HG03442 (cell line): Measurements from ENCODE around the gene ATF7.
"Not testable (repeated sequence)": the region's sequence is repeated elsewhere in the genome, so short reads cannot be mapped to it uniquely, and the experiment has no call there.

Experiments
- ATAC-seq: cut with Tn5 transposase; IDR thresholded peaks from one replicate; pipeline ENCODE4 v1.9.1; 2021; ENCODE audit warnings: mild to moderate bottlenecking, moderate library complexity; ENCODE audit not compliant: unreplicated experiment

The ATF7 gene

DNA sequence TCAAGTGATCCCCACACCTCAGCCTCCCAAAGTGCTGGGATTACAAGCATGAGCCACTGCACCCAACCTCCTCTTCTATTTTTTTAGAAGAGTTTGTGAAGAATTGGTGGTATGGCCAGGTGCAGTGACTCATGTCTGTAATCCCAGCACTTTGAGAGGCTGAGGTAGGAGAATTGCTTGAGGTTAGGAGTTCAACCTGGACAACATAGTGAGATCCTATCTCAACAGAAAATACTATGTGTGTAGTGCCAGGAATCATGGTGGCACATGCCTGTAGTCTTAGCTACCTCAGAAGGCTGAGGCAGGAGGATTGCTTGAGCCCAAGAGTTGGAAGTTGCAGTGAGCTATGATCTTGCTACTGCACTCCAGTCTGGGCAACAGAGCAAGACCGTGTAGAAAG is 5.5 kb upstream of the ATF7 start:
- ATAC-seq = no peak

DNA sequence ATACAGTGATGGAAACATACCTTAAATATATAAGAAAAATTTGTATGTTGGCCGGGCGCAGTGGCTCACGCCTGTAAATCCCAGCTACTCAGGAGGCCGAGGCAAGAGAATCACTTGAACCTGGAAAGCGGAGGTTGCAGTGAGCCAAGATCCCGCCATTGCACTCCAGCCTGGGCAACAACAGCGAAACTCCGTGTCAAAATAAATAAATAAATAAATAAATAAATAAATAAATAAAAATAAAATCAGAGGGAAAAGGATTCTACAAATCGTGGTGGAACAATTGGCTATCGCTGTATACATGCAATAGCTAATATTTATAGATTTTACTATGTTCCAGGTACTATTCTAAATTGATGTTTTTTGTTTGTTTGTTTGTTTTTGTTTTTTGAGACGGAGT is 1.7 kb upstream of the ATF7 start:
- no peak for ATAC-seq

DNA sequence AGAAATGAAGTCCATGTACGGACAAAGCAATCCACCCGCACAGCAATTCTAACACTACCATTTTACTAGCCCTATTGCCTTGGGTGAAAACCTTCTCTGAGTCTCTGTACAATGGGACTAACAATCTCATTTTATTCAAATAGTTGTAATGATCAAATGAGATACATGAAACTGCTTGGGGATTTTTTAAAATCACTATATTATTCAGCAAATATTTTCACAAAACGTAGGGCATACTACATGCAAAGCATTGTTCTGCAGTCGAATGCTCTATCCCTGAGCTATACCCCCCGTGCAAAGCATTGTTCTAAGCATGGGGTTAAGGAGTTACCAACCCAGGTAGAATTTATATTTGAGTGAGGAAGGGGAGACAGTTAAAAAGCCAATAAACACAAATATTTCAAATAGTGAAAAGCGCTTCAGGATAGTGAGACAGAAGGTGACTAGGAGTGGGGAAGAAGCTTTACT is 554 bp upstream of the ATF7 start:
- peak; percentile 1 for ATAC-seq

DNA sequence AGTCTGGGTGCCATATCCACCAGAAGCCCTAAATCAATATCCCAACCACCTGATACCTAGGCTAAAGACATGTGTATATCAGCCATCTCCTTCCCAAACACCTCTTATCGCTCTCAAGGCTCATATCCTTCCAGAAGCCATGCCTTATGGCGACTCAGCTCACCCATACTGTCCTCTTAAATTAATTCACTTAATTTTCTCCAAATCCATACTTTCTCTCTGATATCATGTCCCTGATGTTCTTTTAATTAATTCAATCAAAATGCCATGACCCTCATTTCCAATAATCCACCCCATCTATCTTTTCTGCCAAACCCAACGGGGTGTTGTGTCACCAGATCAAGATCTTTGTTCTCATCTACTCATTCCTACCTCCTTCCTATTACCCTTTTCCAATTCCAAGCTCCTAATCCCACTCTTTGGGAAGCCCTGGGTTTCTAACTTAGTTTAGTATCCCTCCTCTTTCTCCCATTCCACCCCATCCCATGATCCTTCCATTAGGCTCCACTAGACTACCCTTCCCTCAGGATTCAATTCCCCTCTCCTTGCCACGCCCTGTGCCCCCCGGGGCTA is 723 bp downstream of the ATF7 start:
- no peak for ATAC-seq

DNA sequence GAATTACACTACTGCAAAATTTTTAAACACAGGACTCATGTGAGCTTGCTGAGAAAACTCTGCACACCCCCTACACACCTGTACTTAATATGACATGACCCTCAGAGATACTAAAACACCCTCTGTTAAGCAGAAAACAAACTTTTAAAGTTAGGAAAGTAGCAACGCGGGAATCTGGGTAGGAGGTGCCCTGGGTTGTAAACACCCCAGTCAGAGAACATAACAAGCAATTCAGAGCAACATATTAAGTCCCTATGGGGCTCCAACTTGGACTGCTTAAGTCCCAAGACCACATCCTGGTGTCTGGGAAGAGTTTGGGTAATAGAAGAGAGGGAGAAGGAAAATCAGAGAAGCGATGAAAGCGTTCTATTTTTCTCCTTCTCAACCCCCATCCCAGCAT is 1.2 kb downstream of the ATF7 start:
- no peak for ATAC-seq

DNA sequence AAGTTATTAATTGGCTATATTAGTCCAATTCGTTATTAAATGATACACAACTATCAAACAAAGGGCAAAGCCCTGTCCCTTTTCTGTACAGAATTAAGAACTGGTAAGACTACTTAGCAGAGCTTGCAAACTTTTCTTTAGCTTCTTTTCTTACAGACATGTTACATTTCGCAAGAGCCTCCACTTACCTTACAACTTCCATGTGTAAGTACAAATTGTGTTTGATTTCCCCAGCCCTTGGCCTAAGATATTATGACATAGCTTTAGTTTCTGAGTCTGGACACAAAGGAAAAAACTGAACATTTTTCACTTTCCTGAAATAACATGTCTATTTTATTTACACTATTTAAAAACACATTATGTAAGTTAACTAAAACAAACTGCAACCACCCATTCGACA is 1.7 kb downstream of the ATF7 start:
- no peak for ATAC-seq

DNA sequence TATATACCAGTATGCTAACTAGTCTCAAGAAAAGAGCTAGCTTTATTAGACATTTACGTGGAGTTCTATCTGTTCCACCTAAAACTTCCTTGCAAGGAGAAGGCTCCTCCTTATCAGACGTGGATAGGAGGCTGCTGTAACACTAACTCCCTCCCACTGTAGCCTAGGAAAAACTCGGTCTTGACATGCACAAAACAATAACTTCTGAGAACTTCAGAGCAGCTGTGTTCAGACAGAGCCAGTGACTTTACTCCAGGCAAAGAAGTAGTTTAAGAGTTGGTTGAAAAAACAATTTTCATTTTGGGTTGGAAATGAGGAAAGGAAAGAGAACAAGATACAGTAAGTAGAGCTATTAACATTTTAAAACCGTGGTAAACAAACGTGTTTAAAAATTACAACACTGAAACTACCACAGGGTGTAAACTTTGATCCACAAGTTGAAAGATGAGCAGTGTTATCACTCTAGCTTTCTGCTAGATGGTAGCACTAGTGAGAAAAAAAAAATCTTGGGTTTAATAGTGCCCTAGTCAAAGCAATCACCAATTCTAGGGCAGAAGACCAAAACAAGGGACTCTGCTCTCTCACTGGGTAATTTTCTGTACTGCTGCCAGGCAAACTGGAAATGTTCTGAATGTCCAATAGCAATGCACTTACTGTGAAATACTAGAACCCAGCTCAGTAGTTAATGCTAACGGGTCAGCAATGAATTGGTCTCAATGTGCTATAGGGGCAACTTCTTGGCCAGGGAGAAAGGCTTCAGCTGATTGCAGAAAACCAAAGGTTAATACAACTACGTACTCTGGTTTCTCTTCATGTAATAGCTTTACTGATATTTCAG is 2.4 kb downstream of the ATF7 start:
- no peak for ATAC-seq

DNA sequence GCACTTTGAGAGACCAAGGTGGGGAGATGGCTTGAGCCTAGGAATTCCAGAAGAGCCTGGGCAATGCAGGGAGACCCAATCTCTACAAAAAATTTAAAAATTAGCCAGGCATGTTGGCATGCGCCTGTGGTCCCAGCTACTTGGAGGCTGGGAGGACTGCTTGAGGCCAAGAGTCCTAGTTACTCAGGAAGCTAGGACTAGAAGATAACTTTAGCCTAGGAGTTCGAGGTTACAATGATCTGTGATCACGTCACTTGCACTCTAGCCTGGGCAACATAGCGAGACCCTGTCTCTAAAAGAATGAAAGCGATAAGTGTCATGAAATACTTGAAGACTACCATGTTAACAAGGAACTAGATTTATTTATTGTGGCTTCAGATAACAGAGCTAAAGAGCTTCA is 3.5 kb downstream of the ATF7 start:
- no peak for ATAC-seq

DNA sequence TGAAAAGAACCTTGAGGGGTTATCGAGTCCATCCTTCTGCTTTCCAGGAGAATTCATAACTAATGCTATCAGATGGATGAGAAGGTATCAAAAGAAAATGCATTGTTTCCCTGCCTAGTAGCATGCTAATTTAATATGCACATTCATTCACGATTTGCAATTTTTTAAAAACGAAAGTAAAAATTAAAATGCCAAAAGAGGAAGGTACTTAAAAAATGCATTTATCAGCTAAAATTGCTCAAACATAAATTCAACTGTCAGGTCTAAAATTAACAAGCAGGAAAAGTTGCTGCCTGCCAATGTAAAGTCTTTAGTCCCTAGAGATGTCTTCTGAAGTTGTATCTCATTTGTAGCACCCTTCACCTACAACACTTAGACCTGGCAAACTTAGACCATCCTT is 7.9 kb downstream of the ATF7 start:
- no peak for ATAC-seq

DNA sequence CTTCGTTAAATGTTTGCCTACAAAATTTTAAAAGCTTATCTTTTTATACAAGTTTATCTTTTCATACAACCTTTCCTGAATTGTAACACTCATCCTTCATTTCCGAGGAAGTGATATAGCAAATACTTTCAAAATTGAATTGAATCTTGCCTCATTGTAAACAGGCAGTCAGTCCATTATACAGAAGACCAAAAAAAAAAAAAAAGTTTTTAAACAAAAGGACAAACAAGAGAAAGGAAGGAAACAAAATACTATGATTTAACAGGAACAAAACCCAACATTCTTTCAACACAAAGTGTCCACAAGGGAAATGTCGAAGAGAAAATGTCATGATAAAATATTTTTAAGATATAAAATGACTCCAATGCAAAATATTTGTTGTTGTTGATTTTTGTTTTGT is 8.5 kb downstream of the ATF7 start:
- ATAC-seq = no peak

DNA sequence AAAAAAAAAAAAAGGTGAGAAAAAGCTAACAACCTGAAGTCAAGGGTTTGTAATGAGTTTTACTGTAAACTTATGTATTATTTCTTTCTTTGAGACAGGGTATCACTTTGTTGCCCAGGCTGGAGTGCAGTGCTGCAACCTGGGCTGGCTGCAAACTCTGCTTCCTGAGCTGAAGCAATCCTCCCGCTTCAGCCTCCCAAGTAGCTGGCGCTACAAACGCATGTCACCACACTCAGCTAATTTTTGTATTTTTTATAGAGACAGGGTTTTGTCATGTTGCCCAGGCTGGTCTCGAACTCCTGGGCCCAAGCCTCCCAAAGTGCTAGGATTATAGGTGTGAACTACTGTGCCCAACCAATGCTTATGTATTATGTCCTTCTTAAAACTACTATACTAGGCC is 9.2 kb downstream of the ATF7 start:
- ATAC-seq = no peak

DNA sequence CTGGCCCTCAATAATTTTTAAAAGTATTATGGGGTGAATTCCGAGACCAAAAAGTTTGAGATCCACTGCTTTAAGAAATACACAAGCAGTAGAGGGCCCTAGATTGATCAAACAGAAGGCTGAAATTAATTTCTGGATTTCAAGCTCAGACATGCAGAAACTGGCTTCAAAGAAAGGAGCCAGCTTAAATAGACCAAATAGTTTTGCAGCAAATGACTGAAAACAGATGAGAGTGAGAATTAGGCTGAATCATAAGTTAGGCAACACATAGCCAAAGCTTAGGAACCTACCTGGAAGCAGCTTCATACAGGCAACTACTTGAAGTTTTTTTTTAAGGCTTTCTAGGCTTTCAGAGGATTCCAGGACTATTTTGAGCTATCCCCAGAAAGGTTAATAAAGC is 12.4 kb downstream of the ATF7 start:
- no peak for ATAC-seq

DNA sequence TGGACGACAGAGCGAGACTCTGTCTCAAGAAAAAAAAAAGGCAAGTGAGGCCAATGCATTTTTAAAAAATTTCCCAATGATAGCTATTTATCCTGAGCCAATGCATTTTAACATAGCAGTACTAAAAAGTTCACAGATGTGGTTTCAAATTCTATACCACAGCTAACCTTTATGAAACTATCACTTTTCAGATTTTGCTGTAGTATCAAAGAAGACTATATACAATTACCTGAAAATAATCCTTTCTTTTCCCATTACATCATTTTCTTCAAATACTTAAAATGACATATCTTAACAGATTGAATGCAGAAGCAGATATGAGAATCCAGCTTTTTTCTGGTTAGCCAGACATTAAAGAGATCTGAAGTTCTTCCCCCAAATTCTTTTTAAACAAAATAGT is 13.2 kb downstream of the ATF7 start:
- no peak for ATAC-seq

DNA sequence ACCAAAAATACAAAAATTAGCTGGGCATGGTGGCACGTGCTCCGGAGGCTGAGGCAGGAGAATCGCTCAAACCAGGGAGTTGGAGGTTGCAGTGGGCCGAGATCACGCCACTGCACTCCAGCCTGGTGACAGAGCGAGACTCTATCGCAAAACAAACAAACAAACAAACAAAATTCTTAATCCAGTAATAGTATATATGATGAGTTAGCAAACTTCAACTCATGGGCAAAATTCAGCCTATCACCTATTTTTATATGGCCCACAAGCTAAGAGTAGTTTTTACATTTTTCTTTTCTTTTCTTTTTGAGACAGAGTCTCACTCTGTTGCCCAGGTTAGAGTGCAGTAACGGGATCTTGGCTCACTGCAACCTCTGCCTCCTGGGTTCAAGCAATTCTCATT is 14.9 kb downstream of the ATF7 start:
- ATAC-seq = no peak

DNA sequence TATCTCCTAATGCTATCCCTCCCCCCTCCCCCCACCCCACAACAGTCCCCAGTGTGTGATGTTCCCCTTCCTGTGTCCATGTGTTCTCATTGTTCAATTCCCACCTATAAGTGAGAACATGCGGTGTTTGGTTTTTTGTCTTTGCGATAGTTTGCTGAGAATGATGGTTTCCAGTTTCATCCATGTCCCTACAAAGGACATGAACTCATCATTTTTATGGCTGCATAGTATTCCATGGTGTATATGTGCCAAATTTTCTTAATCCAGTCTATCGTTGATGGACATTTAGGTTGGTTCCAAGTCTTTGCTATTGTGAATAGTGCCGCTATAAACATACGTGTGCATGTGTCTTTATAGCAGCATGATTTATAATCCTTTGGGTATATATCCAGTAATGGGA is 19.5 kb downstream of the ATF7 start:
- not testable (repeated sequence) for ATAC-seq

DNA sequence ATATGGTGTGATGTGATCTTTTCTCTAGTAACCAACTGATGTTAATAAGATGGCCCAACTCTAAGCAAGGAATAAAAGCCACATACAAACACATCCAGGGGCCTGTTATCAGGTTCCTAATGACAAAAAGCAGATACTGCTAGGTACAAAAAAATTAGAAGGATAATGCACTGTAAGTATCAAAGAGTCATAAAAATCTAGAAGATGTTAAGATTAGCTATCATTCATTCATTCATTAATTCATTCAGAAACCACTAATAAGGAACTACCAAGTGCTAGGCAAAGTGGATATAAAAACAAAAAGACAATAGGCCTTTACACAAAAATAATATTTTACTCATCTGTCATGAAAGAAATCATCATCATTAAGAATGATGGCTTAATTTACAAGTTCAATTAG is 21.6 kb downstream of the ATF7 start:
- no peak for ATAC-seq

DNA sequence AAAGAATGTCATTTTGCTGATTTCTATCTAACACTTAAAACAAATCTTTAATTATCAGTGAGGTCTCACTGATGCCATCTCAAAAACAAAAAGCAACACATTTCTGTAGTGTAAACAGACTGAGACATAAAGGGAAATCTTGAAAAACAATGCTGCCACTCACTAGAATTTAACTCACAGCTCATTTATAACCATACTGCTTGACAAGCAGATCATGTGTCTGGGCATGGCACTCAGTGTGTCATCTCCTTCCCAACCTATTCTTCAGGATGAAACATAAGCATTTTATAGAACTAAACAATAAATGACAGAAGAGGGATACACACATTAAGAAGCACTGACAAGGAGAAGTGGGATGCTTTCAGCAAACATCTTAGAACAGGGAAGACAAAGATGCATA is 22.4 kb downstream of the ATF7 start:
- no peak for ATAC-seq

DNA sequence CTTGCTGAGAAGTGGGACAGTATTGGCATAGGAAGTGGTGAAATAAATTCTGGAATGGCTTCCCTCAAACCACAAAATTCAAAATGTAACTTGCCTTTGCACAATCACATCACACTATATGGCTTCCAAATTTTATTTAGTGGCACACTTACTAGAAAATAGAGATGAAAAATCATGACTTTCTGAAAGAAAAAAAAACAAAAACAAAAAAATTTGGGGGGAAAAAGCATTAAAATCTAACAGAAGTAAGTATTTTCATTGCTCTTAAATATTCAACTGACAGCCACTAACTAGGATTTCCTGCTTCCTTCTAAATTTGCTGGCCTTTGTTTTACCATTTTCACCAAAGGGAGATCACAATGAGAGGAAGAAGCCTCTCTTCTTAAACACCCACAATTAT is 23.0 kb downstream of the ATF7 start:
- no peak for ATAC-seq

DNA sequence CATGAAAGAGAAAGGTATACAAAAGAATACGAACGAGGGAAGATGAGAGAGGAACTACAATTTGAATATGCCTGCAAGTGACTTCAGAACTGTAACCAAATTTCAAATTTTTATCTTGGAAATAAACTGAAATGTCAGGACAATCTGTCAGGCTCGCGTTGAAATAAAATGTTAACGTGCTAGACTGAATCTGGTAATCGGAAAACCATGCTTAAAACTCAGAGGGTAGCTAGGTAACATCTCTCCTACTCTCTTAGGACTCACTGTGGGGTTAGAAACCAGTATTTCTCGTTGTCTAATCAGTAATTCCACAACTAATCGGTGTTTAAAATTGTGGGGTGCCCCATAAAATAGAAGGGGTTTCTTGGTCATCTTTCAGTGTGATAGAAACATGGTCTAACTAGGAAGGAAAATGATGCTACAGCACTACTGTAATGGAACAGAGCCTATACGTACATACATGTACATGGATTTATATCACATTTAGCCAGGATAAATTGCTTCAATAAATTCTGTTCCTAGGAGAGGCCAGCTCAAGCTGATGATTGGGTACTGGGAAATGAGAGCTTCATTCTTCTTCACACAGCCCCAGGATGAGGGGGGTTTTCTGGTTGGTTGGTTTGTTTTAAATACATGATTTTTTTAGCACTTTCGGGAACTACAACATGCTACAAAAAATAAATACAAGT is 23.9 kb downstream of the ATF7 start:
- ATAC-seq = no peak

DNA sequence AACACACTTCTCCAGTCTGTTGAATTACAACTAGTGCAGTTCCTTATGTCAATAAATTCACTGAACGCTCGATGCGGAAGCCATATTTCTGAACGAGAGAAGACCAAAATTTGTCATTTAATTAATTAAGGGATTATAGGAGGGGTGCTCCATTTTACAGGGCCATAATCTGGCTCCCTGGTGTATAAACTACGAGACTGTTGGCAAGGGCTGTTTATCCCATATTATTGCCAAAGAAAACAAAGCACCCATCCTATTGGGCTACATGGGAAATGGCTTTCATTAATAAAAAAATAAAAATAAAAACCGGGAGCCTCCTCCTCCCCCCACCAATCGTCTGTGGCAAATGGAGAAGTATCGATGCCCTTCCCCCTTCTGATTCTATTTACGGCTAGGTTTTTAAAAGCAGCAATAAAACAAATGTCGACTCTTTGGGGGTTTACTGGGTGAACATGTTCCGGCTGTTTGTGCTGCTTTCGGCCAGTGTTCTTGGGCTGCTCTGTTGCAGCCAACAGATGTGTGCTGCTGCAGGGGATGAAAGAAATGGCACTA is 24.8 kb downstream of the ATF7 start:
- no peak for ATAC-seq

DNA sequence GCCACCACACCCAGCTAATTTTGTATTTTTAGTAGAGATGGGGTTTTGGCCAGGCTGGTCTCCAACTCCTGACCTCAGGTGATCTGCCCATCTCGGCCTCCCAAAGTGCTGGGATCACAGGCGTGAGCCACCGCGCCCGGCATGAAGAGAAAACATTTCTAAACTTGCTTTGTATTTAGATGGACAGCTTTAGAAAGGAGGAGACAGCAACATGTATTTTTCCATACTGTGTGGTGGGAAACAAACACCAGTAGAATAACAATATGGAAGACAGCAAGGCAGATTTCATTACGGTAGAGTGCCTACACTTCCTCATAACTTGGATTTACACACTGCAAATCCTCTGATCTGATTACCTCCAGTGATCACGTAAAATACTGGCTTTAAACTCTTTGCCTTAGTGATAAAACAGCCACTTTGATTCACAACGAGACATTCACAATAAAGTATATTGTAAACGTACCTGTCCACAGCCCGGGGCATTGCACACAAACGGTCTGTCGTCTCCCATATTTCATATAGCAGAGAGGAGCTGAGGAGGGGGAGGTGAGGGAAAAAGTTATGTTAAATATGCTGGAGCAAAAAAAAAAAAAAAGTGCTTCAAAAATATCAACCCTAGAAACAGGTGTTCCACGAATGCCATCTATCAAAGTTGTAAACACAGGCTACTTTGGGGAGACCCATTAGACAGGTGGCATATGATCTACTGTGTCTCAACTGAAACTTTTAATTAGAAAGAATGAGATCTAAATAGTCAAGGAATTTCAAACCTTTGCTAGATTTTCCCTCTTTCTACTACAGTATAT is 25.5 kb downstream of the ATF7 start:
- ATAC-seq = no peak
